M059J (cell line): ENCODE measurements around the gene LCE1B. TPM values are rescaled to one million over a fixed set of nuclear protein-coding genes. Genes with fewer than 3 reads are reported as not detected.

Experiments
- DNase-seq: peaks from one replicate; pipeline ENCODE4 v3.0.0-alpha.2; 2012; ENCODE audit warnings: low read depth
- total RNA-seq: library from RNA; depleted of rRNA; stranded (reverse); fragments of >200 nt; shearing (Covaris generic); gene quantifications from 2 replicates; pipeline ENCODE4 v1.2.3, GENCODE V29; 2014; rRNA removed

Gene LCE1B
- total RNA-seq, 1 experiment from 2014 or later: not detected

DNA sequence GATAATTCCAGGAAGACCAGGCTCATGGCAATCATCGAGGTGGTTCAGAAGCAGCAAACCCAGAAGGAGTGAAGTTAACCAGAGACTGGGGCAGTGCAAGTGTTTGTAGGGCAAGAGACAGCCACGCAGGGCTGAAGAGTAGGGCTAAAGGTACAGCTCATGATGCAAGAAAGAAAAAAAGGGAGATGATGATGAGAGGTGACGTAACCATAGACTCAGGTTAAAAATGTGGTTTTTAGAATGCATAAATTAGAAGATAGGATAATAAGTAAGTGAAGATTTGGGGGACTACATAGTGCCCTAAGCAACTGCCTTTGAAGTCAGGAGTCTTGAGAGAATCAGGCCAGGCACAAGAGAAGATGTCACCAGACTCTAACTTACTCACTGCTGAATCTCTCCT, 48.4 kb downstream of the LCE1B start:
- DNase-seq: no peak

DNA sequence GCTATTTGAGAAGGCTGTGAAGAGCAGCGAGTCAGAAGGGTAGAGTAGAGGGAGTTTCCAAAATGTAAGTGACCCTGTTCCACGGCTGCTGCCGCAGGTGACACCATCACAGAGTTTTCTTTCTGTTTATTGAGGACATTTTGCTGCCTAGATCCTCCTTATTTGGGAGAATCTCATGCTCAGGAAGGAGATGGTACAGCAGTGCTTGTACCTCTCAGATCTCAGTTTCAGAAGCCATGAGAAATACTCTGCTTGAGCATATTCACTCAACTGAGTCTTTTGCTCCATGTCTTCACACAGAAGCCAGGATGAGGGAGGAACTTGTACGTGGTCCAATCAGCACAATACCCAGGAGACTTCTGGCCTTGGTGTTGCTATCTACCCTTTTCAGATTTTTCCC, 49.6 kb downstream of the LCE1B start:
- no peak for DNase-seq

Other genes with a start within 250 kb of the LCE1B start
- not detected in 2 replicates for gene LCE3E, start 245.2 kb upstream of the LCE1B start, total RNA-seq
- not detected in 2 replicates for gene LCE3D, start 231.5 kb upstream of the LCE1B start, total RNA-seq
- gene LCE3C, start 211.7 kb upstream of the LCE1B start, total RNA-seq: not detected in 2 replicates
- not detected in 2 replicates for gene LCE3B, start 198.2 kb upstream of the LCE1B start, total RNA-seq
- gene LCE3A, start 188.9 kb upstream of the LCE1B start, total RNA-seq: not detected in 2 replicates
- not detected in 2 replicates for gene LCE2D, start 148.6 kb upstream of the LCE1B start, total RNA-seq
- not detected in 2 replicates for gene LCE2C, start 136.7 kb upstream of the LCE1B start, total RNA-seq
- not detected in 2 replicates for gene LCE2B, start 125.8 kb upstream of the LCE1B start, total RNA-seq
- not detected in 2 replicates for gene LCE2A, start 113.6 kb upstream of the LCE1B start, total RNA-seq
- gene LCE4A, start 103.8 kb upstream of the LCE1B start, total RNA-seq: not detected in 2 replicates
- not detected in 2 replicates for gene KPRP, start 53.9 kb upstream of the LCE1B start, total RNA-seq
- gene LCE1F, start 36.8 kb upstream of the LCE1B start, total RNA-seq: not detected in 2 replicates
- not detected in 2 replicates for gene LCE1E, start 25.7 kb upstream of the LCE1B start, total RNA-seq
- not detected in 2 replicates for gene LCE1D, start 15.2 kb upstream of the LCE1B start, total RNA-seq
- not detected in 2 replicates for gene LCE1C, start 5.3 kb upstream of the LCE1B start, total RNA-seq
- gene LCE1A, start 15.5 kb downstream of the LCE1B start, total RNA-seq: not detected in 2 replicates
- not detected in 2 replicates for gene LCE6A, start 30.9 kb downstream of the LCE1B start, total RNA-seq
- gene LCE7A, start 48.0 kb downstream of the LCE1B start, total RNA-seq: not detected in 2 replicates
- not detected in 2 replicates for gene SMCP, start 66.4 kb downstream of the LCE1B start, total RNA-seq
- not detected in 2 replicates for gene IVL, start 96.6 kb downstream of the LCE1B start, total RNA-seq
- gene SPRR5, start 135.2 kb downstream of the LCE1B start, total RNA-seq: not detected in 2 replicates
- gene SPRR4, start 158.7 kb downstream of the LCE1B start, total RNA-seq: not detected in 2 replicates
- not detected in 2 replicates for gene SPRR1A, start 172.1 kb downstream of the LCE1B start, total RNA-seq
- gene SPRR3, start 189.8 kb downstream of the LCE1B start, total RNA-seq: not detected in 2 replicates
- not detected in 2 replicates for gene SPRR1B, start 219.2 kb downstream of the LCE1B start, total RNA-seq
- gene SPRR2D, start 229.1 kb downstream of the LCE1B start, total RNA-seq: not detected in 2 replicates
- gene SPRR2A, start 245.5 kb downstream of the LCE1B start, total RNA-seq: not detected in 2 replicates